Measurements from ENCODE around the gene P2RY6.

Gene P2RY6

DNA sequence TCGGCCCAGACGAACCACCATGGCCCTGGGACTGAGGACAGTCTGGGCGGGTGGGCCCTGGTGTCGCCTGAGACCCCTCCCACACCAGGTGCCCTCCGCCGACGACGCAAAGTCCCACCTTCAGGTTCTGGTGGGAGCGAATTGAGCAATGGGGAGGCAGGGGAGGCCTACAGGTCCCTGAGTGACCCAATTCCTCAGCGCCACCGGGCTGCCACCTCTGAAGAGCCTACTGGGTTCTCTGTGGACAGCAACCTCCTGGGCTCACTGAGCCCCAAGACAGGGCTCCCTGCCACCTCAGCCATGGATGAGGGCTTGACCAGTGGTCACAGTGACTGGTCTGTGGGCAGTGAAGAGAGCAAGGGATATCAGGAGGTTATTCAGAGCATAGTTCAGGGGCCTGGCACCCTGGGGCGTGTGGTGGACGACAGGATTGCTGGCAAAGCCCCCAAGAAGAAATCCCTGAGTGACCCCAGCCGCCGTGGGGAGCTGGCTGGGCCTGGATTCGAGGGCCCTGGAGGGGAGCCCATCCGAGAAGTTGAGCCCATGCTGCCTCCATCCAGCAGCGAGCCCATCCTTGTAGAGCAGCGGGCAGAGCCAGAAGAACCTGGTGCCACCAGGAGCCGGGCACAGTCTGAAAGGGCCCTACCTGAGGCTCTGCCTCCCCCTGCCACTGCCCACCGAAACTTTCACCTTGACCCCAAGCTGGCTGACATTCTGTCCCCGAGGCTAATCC lies 38.7 kb downstream of the P2RY6 start:
- peak overlapping the region; percentile 39 for H3K4me3 ChIP-seq (ENCODE audit: low read depth, low read length)
- no peak for DNase-seq (ENCODE audit: low read depth)

DNA sequence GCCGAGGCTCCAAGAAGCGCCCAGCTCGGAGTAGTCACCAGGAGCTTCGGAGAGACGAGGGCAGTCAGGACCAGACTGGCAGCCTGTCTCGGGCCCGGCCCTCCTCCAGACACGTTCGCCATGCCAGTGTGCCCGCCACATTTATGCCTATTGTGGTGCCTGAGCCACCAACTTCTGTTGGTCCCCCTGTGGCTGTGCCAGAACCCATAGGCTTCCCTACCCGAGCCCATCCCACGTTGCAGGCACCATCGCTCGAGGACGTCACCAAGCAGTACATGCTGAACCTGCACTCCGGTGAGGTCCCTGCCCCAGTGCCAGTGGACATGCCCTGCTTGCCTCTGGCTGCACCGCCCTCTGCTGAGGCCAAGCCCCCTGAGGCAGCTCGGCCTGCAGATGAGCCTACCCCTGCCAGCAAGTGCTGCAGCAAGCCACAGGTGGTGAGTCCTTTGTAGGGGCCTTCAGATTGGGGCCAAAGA lies 39.3 kb downstream of the P2RY6 start:
- DNase-seq (ENCODE audit: low read depth), result no peak
- H3K4me3 ChIP-seq (ENCODE audit: low read depth, low read length), result peak overlapping the region; percentile 39

DNA sequence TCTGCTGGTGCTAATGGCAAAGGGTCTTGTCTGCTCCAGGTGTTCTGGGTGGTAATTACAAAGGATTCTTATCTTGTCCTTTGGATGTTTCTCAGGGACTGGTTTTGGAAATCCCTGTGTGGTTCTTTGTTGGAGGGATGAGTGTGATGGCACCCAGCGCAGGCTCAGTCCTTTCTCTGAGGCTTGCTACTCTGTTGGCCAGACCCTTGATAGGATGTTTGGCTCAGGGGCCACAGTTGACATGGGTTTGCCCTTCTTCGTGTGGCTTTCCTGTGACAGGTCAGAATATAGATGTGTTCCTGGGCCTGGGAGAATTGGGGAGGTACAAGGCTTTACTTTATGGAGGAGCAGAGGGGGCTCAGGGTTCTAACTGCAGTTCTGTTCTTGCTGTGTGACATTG lies 39.9 kb downstream of the P2RY6 start:
- no peak for DNase-seq (ENCODE audit: low read depth)
- peak overlapping the region; percentile 39 for H3K4me3 ChIP-seq (ENCODE audit: low read depth, low read length)

DNA sequence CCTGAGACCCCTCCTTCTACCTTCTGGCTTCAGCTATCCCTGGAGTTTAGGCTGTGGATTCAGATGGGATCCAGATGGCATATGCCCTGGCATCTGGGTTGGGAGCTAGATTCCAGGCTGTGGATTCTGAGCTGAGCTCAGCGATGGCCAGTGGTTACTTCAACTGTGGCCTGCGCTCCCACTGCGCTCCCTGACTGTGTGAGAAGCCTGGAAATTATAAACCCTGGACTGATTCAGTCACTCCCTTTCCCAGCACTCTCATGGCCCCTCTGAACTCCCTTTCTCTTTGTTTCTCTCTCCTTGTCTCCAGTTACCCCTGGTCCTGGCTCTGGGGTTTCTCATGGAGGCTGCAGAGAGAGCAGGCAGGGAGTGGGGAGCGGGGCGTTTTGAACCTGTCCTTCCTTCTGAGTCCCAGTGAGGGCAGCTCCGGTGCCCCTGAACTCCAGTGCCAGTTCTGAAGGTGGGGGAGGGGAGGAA lies 40.8 kb downstream of the P2RY6 start:
- DNase-seq (ENCODE audit: low read depth), result no peak

DNA sequence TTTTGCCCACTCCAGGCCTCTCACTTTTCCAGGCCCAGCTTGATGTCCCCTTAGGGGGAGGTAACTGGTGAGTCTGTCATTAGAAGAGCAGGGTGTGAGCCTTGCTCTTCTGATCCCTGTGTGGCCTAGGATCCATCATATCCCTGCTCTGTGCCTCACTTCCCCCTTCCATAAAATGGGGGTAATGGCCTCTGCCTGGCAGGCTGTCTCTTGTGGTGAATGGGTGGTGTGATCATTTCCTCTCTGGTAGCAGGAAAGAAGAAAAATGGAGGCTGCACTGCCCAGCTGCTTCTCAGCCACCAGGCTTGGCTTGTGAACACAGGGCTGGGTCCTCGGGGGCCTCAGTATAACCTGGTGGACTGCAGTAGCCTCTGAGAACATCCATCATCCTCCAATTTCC lies 41.5 kb downstream of the P2RY6 start:
- peak overlapping the region; percentile 39 for H3K4me3 ChIP-seq (ENCODE audit: low read depth, low read length)
- DNase-seq (ENCODE audit: low read depth), result no peak

More for the DNA sequence above, 40.8 kb downstream of the P2RY6 start:
- H3K4me3 ChIP-seq (ENCODE audit: low read depth, low read length), result peak overlapping the region; percentile 39

DNA sequence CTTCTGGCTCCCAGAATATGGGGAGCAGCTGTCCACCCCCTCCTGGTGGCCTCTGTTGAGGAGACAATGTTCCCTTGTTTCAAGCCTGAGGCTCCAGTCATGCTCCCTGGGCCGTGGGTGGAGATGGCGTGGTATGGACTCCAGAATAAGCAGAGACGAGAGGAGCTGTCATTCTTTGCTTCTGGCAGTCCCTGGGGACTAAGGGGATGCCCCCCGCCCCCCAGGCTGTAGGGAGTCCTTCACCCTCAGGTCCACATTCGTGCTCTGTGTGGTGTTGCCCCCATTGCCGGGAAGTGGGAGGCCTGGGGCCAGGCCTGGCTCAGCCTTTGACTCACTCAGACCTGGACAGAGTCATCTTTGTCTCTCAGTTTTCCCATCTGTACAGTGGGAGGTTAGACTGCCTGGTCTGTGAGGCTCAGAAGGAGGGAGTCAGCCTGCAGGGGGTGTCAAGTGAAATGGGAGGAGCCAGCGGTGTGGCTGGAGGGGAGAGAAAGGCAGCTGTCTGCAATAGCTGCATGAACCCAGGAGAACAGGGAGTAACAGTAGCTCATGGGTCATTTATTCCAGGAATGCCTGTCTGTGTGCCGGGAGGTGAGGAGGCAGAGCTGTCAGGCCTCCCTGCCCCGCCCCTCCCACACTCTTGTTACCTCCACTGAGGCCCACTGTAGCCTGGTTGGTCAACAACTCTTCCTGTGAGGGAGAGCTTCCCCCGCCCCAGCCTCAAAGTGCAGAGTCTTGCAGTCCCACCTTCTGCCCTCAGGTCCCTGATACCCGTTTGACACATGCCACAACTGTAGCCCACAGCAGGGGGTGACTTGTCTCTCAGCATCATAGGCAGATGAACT lies 42.2 kb downstream of the P2RY6 start:
- H3K4me3 ChIP-seq (ENCODE audit: low read depth, low read length), result no peak overlapping the region
- DNase-seq (ENCODE audit: low read depth), result no peak

DNA sequence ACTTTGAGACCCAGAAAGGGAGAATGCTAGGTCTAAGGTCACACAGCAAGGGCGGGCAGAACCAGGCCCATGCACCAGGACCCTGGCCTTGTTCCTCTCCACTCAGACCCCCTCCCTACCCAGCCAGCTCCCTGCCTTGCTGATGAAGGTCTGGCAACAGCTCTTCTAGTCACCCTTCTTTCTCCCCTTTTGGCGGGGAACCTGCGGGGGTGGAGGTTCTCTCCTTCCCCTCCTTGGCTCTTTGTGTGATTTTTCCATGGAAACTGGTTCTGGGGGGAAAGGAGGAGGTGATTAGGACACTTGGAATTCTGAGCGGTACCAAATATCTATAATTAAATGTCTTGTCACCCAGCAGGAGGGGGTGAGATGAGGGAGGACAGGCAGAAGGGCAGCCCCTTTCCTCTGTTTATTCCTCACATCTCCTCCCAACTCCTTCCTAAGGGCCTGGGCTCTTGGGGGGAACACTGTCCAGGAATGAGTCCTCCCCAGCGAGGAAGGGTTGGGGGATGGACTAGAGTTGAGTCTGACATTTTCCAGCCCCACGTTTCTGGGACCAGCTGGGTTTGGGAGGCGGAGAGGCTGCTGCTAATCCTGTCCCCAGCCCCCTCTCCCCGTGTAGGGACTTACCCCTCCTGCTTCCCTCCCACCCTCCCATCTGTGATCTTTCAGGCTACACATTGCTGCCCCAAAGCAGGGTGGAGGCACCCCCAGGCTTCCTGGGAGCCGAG lies 43.3 kb downstream of the P2RY6 start:
- H3K4me3 ChIP-seq (ENCODE audit: low read depth, low read length), result no peak overlapping the region
- DNase-seq (ENCODE audit: low read depth), result no peak

DNA sequence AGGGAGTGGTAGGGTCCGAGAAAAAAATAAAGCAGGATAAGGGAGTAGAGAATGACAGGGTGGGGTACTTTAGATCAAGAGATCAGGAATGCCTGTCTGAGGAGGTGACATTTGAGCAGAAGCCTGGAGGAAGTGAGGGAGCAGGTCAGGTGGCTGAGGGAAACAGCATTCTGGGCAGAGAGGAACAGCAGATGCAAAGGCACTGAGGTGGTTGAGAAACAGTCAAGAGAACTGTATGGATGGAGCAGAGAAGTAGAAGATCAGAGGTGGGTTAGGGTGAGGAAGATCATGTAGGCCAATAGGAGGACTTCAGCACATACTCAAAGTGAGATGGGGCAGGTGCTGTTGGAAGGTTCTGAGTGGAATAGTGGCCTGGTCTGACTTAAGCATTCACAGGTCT lies 44.3 kb downstream of the P2RY6 start:
- no peak for DNase-seq (ENCODE audit: low read depth)
- H3K4me3 ChIP-seq (ENCODE audit: low read depth, low read length), result no peak overlapping the region

DNA sequence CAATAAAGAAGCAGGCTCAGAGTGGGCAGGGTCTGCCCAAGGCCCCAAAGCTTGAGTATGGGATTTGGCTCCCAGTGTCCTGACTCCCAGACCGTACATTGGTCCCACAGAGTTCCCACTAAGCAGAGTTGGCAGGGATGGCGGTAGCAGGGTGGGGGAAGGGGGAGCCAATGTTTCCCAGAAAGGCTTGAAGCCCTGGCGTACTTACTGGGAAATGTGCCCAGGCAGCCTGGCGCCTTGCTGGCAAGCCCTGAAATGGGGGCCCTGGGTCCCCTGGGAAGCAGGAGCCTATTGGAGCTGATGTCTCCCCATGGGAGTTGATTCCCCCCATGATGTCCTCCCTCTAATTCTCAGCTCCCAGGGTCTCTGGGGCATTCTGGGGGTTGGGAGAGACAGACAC lies 45.2 kb downstream of the P2RY6 start:
- H3K4me3 ChIP-seq (ENCODE audit: low read depth, low read length), result no peak overlapping the region

DNA sequence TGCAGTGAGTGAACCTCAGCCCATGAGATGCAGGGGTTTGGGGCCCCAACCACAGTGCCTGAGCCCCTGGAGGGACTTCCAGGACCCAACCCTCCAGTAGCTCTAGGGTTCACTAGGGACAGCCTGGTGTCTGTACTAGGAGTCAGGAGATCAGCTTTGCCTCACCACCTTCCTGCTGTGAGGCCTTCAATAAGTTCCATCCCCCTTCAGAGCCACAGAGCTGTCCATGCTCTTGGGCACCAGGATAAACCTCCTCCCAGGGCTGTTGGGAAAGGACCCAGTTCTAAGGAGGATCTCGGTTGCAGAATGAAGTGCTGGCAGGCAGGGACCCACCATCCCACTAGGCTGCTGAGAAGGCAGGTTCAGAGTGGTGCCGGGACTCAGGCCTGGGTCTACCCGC lies 45.7 kb downstream of the P2RY6 start:
- no peak overlapping the region for H3K4me3 ChIP-seq (ENCODE audit: low read depth, low read length)
- DNase-seq (ENCODE audit: low read depth), result no peak

More for the DNA sequence above, 45.2 kb downstream of the P2RY6 start:
- DNase-seq (ENCODE audit: low read depth), result no peak

DNA sequence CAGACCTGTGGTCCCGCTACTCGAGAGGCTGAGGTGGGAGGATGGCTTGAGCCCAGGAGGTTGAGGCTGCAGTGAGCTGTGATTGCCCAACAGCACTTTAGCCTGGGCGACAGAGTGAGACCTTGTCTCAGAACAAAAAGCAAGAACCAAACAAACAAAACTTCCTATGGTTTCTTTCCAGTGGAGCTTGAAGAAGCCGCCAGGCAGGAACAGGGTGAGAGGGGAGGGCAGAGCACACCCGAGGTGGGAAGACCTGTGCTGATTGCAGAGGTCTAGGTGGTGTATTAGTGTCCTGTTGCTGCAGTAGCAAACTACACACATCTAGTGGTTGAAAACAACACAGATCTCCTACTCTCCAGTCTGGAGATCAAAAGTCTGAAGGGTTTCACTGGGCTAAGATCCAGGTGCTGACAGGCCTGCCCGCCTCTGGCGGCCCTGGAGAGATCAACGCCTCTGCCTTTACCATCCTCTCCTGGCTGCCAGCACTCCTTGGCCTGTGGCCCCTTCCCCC lies 46.4 kb downstream of the P2RY6 start:
- no peak overlapping the region for H3K4me3 ChIP-seq (ENCODE audit: low read depth, low read length)
- DNase-seq (ENCODE audit: low read depth), result no peak

DNA sequence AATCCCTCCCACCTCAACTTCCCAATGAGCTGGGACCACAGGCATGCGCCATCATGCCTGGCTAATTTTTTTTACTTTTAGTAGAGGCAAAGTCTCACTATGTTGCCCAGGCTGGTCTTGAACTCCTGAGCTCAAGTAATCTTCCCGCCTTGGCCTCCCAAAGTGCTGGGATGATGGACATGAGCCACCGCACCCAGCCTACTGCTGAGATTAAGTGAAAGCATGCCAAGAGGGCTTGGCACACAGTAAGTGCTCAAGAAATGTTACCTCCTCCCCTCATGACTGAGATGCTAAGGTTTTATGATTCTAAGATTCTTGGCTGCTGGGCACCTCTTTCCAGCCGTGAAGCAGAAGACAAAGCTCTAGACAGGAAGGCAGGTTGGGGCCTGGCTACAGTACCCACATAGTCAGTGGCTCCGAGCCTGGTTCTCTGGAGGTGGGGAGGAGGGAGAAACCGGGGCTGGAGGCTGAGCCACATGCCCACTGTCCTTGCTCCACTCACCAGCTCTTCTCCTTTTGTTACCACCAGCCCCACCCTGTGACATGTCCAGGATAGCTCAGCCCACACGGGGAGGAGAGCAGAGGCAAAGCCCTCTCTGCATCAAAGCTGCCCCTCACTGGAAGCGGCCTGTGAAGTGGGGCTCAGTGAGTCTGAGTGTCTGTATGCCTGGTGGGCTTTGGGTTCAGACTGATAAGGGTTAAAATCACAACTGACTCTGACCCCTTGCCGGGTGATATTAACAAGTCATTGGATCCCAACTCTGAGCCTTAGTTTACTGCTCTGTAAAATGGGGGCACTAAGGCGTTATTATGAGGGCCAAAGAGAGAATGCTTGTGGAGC lies 48.8 kb downstream of the P2RY6 start:
- DNase-seq (ENCODE audit: low read depth), result no peak

DNA sequence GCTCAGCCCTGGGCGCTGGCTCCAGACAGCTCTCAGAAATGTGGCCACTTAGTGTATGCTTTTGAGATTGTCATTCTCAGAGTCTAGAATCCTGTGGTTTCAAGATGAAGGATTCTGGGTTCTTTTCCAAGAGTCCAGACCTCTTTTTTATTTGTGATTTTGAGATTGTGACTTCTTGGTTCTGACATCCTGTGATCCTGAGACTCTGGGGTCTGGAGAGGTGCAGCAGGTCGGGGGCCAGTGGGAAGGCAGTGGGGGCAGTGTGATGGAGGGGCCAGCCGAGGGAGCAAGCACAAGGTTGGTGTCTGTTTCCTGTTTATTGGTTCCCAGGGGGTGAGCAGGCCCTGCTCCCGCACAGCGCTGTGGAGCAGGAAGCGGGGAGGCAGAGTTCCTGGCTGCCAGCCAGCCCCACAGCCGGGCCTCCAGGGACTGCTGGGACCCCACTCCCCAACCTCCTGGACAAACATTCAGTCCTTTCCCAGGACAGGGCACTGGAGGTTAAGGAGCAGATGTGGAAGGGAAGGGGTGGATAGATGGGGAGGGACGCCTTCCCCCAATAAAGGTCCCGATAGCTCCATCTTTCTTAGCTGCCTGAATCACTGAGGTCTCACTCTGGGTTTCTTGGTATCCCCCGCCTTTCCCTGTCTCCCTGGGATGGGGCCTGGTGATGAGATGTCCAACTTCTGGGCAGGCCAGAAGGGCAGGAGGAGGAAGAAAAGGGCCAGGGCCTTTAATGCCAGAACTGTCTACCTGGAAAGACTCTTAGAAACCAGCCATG lies 49.7 kb downstream of the P2RY6 start:
- DNase-seq (ENCODE audit: low read depth), result no peak
- no peak overlapping the region for H3K4me3 ChIP-seq (ENCODE audit: low read depth, low read length)

More for the DNA sequence above, 48.8 kb downstream of the P2RY6 start:
- H3K4me3 ChIP-seq (ENCODE audit: low read depth, low read length), result no peak overlapping the region

DNA sequence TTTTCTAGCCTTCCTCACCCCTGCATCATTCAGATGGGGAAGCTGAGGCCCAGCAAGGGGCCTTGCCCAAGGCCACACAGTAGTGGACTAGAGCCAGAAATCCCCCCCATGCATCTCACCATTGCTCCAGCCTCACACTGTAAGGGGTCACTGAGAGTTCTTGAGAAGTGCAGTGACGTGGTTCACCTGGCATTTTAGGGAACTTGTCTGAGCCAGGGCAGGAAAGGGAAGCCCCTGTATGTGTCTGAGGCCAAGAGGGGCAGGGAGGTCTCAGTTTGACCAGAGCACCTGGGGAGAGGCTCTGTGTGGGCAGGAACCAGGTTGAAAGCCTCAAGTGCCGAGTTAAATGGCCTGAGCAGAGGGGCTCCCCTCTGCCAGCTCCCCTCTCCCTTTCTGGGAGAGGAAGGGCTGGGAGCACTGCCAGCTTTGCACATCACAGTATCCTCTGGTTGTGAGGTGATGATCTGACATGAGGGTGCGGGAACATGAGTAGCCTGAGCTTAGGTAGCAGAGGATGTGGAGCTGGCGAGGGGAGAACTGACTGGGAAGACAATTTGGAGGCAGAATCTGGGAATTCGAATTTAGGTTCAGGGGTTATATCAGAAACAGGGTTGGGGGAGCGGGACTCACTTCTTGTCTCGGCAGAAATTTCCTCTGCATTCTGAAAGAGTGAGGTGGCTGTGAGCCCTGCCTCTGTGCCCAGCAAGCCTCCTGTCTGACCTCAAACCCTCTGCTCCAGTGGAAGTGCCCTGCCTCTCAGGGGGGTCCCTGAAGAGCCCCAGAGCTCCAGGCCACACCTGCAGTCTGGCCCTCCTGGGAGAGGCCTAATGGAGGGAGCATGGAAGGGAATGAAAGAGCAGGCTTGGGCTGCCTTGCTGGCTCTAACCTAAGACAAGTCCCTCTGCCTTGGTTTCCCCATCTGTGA lies 50.5 kb downstream of the P2RY6 start:
- DNase-seq (ENCODE audit: low read depth), result no peak
- H3K4me3 ChIP-seq (ENCODE audit: low read depth, low read length), result no peak overlapping the region

DNA sequence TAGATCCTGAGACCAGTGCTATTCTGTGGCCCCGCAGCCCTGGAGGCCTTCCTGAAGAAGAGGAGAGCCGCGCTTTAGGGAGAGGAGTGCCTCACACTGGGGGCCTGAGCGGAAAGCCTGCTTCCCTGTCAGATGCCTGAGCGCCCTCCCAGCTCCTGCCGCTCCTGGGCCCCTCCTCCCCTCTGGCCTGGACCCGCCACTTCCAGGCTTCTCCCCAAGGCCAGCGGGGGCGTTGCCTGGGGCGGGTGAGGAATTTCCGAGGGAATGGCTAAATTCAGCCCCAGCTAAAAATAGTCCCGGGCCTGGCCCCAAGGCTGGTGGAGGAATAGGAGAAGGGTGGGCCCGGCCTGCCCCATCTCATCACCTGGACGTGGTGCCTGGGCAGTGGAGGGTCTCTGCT lies 51.3 kb downstream of the P2RY6 start:
- no peak overlapping the region for H3K4me3 ChIP-seq (ENCODE audit: low read depth, low read length)
- no peak for DNase-seq (ENCODE audit: low read depth)

DNA sequence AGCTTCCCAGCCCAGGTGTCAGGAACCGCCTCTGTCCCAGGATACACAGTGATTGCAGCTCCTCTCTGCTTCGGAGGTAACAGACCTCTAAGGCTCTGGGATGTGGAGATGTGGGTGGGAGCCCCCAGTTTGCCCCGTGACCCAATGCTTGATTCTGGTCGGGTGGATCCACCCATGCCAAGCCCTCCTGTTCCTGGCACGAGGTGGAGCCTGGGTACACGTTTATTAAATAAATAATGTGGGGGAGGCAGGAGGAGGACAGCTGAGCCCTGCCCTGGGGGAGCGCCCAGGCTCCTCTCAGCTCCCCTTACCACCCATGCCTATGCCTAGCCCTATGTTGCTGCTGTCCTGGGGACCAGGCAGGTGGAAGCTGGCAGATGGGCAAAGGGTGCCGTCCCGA lies 52.0 kb downstream of the P2RY6 start:
- H3K4me3 ChIP-seq (ENCODE audit: low read depth, low read length), result no peak overlapping the region
- no peak for DNase-seq (ENCODE audit: low read depth)

DNA sequence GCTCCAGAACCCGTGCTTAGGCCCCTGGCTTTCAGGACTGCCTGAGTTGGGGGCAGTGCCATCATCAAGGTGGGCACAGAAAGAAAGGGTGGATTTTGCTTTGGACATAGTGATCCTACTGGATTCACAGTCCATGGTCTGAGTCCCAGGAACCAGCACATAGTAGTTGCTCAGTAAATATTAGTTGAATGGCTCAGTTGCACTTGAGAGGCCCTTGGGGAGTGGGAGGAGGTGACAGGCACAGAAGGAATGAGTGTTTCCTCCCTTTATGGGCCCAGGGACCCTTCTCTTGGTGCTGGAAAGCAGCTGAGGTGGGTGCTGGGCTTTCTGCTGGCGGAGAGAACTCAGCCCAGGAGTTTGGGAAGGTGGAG lies 52.5 kb downstream of the P2RY6 start:
- no peak for DNase-seq (ENCODE audit: low read depth)
- H3K4me3 ChIP-seq (ENCODE audit: low read depth, low read length), result no peak overlapping the region
